Amniotic stem cell (primary cell): ENCODE results near the gene TENM3.

ENCODE experiments used
- DNase-seq: peaks from one replicate; lab custom pipeline; 2025; lab: John Stamatoyannopoulos, UW

Gene TENM3

GRCh38 chr4:182694551-182694950 is 451.3 kb downstream of the TENM3 start:
- no peak for DNase-seq

GRCh38 chr4:182695009-182695408 is 451.8 kb downstream of the TENM3 start:
- DNase-seq = no peak

DNA sequence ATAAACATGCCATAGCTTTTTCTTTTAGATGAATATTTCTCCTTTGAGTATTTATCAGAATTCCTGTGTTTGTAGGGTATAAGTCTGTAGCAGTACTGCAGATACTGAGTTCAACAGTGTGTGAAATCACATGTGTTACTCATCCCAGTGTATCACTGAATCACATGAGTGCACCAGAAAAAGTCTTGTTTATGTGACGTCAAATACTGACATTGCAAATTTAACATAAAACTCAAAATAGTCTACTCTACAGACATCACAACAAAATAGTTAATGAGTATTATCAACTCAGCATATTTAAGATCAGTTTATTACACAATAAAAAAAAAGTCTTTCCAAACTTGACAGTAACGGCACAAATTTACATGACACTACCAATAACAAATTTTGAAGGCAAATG is 452.6 kb downstream of the TENM3 start:
- DNase-seq = no peak

- no peak for DNase-seq
These were observed 453.9 kb downstream of the TENM3 start for GRCh38 chr4:182697094-182697493.

GRCh38 chr4:182698212-182698611 is 455.0 kb downstream of the TENM3 start:
- DNase-seq = no peak

DNA sequence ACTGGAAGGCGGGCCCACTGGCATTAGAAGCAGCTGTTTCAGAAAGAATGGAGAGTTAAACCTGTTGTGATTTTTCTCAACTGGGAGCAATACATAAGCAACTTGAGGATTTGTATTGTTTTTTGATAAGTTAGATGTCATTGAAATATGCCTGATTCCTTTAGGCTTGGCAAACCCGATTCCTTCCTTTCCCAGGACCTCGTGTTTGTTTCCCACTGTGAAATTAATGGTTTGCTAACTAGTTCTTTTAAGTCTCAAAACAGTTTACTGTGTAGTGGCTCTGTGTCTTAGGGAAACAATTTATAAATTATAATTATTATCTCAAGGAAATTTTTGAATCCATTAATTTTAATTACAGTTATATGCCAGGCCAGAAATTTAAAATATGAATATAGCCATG is 456.0 kb downstream of the TENM3 start:
- no peak for DNase-seq

DNA sequence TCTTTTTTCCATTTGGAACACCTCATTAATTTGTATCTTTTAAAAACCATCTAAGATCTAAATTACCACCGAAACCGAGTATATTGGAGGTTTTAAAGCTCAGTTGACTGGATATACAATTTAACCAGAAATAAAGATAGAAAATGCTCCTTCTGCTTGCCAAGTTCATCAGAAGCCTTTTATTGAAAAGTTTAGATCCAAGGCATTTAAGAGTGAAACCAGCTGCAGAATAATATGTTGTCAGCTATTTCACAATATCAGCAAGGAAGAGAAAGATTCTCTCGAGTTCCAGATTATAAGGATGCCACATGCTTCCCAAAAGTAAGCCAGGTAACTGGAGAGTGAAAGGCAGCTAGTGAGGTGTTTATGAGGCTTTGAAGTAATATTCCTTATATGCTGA is 456.6 kb downstream of the TENM3 start:
- no peak for DNase-seq

DNA sequence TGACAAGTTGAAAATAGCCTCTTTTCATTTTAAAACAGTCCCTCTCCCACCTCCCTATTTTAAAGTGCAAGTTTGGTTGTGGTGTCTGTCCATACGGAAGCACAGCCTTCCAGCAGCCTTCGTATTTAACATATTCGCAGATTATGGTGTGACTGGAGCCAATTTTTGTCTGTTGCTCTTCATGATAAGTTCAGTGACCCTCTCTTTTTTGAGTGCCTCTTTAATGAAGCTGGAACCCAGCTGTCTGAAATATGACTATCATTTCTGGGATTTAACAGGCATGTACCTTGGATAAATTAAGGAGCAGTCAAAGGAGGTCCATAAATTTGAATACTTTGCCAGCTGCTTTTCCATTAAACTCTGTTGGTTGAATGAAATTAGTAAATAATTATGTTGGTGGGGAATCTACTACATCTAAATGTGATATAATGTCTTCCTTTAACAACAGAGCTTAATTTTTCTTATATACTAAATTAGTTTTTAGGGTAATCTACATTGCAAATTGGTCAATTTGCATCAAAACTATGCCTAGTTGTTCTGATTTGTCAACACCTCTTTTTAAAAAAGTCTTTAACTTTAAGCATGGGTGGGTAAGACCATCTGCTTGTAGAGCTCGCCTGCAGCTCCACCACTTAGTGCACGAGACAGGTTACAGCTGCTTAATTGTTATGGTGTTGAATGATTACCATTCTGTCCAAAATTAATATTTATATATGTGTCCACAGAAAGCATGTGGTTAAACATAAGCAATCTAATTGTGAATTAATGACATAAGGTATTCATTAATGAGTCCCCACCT is 457.4 kb downstream of the TENM3 start:
- DNase-seq = no peak

GRCh38 chr4:182704077-182704476 is 460.9 kb downstream of the TENM3 start:
- no peak for DNase-seq

GRCh38 chr4:182704948-182705347 is 461.7 kb downstream of the TENM3 start:
- no peak for DNase-seq

- no peak for DNase-seq
These were observed 462.2 kb downstream of the TENM3 start for GRCh38 chr4:182705389-182705788.

GRCh38 chr4:182711211-182711610 is 468.0 kb downstream of the TENM3 start:
- no peak for DNase-seq

- no peak for DNase-seq
These were observed 472.3 kb downstream of the TENM3 start for GRCh38 chr4:182715548-182715947.

- DNase-seq = no peak
These were observed 473.0 kb downstream of the TENM3 start for GRCh38 chr4:182716192-182716591.

DNA sequence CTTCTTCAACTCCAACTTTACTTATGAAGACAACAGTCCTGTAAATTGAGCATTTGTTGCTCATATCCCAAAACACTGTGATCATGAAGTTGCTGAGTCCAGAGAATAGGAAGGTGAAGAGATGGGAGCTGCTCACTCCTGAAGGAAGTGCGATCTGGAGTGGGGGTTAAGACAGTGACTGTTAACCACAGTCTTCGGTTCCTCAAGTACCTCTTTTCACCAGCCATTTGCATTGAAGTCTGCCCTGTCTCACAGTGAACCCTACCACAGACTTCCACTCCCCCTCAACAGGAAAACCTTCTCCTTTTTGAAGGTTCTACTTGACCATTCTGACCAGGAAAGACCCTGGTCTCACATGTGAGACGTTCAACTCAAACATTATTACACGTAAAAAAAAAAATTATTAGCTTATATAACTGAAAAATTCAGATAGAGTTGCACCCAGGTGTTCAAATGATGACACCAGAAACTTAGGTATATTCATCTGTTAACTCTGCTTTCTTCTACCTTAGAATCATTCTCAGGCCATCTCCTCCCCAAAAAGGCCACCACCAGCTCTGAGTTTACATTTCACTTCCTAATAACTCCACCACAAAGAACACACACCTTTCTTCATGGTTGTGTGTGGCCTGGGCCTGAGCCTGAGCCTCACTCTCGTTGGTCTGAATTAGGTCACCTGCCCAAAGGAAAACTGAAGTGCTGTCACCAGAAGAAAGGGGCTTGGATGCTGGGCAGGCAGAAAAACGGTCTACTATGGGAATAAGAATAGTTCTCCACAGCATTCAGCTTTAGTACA is 474.8 kb downstream of the TENM3 start:
- no peak for DNase-seq

- no peak for DNase-seq
These were observed 481.2 kb downstream of the TENM3 start for GRCh38 chr4:182724414-182724813.

- no peak for DNase-seq
These were observed 486.3 kb downstream of the TENM3 start for GRCh38 chr4:182729516-182729915.

- DNase-seq = no peak
These were observed 487.6 kb downstream of the TENM3 start for GRCh38 chr4:182730791-182731190.

DNA sequence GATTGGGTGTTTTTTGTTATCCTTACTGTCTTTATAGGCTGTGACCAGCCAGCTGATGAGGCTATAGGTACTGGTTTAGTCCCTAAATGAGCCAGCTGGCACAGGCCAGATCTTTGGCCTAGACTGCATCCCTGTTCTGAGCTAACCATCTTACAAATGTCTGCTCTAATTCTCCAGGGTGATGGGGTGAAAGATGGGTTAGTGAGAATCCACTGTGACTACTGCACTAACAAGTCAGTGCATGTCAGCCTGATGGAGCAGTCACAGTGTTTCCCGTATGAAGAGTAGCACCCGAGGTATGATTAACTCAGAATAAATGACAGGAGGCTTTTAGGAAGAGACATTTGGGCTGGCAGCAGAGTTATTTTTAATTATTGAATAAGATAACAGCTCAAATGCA is 493.0 kb downstream of the TENM3 start:
- DNase-seq = no peak

- no peak for DNase-seq
These were observed 495.3 kb downstream of the TENM3 start for GRCh38 chr4:182738283-182739047.

- no peak for DNase-seq
These were observed 497.1 kb downstream of the TENM3 start for GRCh38 chr4:182740256-182740655.

DNA sequence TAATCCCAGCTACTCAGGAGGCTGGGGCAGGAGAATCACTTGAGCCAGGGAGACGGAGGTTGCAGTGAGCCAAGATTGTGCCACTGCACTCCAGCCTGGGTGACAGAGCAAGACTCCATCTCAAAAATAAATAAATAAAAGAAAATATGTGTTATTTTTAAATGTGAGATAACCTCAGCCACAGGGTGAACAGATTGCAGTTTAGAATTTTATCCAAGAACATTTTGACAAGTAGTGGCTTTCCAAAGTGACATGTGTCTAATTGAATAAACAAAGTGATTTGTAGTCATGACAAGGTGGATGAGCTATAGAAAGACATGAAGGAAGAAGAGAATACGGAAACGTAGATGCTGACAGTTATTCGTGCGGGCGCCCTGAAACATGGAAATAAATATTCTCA is 497.9 kb downstream of the TENM3 start:
- DNase-seq = no peak

DNA sequence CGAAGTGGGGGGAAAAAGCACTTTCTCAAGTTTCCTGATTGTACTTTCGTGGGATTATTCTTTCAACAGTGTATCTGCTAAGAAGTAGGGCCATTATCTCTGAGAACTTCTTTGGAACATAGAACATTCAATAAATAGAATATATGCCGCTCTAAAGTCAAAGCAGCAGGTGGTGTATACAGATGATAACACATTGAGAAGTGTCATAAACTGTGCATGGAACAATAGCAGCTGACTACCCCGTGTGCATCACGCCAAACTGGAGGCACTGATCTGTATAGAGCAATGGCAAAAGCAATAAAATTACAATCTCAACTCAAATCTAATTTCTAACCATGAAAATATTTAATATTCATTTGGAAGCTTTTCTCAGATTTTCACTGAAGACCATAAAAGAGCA is 498.7 kb downstream of the TENM3 start:
- DNase-seq = no peak
